Glomerular visceral epithelial cell (primary cell): Measurements from ENCODE around the gene OR2AE1.
"Not testable (repeated sequence)": the region's sequence is repeated elsewhere in the genome, so short reads cannot be mapped to it uniquely, and the experiment has no call there.

Experiments used
- DNase-seq: peaks from one replicate; pipeline ENCODE4 v3.0.0-alpha.2; 2016; ENCODE audit errors: extremely low spot score

Gene OR2AE1, protein sequence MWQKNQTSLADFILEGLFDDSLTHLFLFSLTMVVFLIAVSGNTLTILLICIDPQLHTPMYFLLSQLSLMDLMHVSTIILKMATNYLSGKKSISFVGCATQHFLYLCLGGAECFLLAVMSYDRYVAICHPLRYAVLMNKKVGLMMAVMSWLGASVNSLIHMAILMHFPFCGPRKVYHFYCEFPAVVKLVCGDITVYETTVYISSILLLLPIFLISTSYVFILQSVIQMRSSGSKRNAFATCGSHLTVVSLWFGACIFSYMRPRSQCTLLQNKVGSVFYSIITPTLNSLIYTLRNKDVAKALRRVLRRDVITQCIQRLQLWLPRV

DNA sequence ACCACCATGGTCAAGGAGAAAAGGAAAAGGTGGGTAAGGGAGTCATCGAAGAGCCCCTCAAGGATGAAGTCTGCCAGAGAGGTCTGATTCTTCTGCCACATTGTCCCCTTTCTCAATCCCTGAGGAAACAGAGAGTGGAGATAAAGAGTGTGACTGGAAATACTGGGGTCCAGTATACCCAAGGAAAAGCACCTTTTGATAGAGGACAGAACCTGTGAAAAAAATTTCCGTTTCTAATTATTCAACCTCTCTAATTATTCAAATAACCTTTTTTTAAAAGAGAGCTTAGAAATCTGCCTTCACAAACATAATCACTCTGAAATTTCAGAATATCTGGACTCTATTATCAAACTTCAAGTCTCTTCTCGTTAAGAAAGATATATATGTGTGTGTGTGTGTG is at the start of gene OR2AE1:
TSS of gene OR2AE1 (minus strand) at position 101 of the 400 bp plus-strand sequence. CDS start at position 101, 0 bp downstream.
- DNase-seq = no peak

DNA sequence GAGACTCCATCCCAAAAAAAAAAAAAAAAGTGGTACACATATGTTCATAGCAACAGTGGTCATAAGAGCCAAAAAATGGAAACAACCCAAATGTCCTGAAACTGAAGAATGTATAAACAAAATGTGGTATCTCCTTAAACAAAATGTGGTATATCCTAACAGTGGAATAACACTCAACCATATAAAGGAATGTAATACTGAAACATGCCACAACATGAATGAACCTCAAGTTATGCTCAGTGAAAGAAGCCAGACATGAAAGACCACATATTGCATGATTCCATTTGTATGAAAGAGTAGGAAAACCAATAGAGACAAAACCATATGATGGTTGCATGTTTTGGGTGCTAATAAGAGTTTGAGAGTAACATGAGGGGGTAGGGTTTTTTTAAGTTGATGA is 49.5 kb upstream of the OR2AE1 start:
- no peak for DNase-seq

DNA sequence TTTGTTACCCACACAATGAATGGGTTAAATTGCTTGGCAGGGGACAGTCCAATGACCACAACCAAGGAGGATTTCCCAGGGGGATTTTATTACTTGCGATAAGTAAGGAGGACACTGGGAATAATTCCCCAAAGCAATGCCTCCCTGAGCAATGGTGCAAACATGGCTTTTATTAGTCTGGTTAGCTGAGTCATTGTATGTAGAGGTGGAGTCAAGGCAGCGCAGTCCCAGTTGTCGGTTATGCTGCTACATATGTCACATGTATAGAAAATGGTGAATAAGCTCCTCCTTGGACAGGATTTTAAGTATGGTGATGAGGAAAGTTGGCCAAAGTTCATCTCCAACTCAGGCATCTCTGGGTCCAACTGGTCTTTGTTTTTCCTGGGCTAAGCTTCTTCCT is 46.4 kb upstream of the OR2AE1 start:
- no peak for DNase-seq

DNA sequence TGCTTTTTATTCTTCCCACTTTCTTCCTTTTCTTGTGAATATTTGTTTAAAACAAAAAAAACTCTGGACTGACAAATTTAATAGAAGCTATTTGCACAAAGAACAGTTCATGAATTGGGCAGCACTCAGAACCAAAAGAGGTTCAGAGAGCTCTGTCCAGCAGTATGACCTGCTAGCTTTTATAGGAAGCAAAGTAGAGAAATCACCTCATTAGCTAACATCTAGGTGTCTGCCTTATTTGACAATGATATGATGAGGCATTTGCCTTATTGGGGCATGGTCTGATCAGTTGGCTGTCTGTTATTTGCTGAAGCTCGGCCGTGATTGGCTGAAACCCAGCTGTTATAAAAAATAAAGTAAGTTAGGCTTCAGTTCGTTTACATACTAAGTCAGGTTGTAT is 43.3 kb upstream of the OR2AE1 start:
- no peak for DNase-seq

DNA sequence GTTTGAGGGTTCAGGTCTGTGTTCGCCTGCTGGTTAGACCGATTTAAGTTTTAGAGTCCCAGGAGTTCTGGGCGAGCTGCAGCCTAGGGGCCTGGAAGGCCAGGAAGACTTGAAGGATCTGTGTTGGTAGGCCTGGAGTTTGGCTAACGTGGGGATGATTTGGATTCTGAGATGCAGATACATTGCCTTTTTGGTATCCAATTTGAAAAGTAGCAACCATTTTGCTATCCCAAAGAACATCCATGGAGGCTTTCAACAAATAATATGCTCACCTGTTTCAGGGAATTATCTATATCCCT is 42.9 kb upstream of the OR2AE1 start:
- DNase-seq = no peak

DNA sequence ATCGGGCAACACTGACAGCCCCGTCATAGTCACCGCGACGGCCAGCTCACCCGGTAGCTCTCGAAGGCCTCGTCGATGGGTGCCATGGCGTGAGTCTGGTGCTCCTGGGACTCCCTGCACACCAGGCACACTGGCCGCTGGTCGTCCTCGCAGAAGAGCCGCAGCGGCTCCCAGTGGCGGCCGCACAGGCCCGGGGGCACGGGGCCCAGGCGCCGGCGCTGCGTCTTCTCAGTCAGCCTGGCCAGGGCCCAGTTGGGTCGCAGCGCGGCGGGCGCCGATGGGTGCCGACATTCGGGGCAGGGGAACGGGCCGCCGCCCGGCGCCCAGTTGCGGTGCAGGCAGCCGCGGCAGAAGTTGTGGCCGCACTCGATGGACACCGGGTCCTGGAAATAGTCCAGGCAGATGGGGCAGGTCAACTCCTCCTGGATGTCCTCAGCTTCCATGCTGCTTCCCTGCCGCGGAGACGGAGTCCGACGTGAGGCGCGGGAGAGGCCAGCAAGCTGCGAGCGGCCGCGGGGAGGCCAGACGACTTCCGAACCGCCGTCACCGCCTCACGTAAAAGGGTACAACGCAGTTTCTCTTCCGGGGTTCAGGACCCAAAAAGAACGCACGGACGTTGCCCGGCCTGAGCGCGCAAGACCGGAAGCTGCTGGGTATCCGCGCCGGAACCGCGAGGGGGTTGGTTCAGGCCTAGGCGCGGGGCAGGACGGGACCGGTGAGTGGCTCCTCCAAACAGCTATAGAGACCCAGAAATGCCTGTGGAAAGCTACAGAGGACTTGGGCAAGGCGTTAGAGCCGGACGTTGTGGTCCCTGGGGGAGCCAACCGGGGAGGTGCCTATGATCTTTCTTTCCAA is 42.4 kb upstream of the OR2AE1 start, which contains the start of gene TRIM4:
TSS of gene TRIM4 (minus strand) at position 572 of the 855 bp plus-strand sequence. CDS start at position 443, 129 bp downstream.
- DNase-seq = peak; percentile 81

DNA sequence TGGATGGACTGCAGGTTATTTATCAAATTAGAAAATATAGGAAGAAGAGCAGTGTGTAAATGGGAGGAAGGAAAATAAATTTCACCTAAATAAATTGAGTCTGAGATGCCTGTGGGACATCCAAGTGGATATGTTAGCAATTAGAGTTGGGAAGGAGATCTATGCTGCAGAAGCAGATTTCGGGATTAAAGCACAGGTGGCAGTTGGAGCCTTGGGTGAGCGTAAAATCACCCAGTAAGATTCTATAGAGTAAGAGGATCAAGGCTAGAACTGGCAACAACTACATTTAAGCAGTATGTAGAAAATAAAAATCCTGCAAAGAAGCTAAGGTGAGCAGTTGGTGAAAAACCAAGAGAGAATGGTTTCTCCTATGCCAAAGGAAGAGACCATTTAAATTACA is 34.1 kb upstream of the OR2AE1 start:
- no peak for DNase-seq

DNA sequence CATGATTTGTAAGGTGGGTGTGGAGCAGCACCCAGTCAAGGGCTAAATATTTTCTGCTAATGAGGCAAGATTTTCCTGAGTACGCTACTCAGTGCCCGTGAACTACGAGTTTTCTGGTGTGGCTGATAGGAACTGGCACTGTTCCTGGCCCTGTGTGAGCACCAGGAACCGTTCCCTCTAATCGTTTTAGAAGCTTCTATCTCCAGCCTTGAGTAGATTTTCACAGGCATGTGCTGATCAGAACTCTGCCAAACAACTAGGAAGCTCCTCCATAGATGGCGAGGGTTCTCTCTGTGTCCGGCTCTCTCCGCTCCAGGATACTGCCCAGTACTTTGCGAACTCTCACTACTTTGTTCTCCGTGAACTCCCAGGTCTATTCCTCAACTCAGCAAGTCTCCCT is 24.7 kb upstream of the OR2AE1 start:
- DNase-seq = no peak

DNA sequence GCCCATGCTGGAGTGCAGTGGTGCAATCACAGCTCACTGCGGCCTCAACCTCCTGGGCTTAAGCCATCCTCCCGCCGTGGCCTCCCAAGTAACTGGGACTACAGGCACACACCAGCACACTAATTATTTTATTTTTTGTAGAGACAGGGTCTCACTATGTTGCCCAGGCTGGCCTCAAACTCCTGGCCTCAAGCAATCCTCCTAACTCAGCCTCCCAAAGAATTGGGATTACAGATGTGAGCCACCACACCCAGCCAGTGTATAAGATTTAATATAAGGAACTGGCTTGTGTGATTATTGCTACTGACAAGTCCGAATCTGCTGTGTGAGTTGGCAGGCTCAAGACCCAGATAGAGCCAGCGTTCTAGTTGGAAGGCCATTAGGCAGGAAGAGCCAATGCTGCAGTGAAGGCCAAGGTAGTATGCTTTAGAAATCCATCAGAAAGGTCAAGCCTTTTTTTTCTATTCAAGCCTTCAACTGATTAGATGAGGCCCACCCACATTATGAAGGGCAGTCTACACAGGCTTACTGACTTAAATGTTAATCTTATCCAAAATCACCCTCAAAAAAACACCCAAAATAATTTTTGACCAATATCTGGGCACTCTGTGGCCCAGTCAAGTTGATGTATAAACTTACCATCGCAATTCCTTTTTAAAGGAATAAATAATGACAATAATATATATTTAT is 23.1 kb upstream of the OR2AE1 start:
- no peak for DNase-seq

DNA sequence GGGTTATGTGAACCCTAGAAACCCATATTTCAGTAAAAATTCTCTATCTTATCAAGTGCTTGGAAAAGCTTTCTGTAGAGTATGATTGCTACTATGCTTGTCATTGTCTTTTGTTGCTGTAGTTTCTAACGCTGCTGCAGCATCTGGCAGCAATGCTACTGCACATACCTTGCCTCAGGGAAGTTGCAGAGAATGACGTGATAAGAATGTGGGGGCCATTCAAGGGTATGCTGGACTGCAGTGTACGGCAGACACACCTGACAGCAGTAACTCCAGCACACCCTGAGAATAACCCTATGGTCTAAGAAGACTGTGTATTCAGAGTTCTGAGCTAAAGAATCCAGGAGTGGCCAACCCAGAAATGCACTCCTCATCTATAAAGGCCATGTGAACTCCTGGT is 22.0 kb upstream of the OR2AE1 start:
- DNase-seq = no peak

DNA sequence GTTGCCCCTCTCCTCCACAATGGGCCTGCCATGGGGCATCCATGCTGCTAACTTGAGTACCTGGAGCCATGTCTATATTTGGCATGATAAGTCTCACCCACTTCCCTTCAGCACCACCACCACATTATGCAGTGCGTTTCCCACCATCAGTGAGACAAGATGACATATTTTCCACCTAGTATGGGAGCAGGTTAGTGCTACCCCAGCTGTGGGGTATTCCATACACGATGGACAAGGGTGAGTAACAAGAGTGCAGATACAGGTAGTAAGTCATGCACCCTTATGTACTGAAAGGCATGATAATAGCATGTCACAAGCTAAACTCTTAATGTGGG is 21.2 kb upstream of the OR2AE1 start:
- no peak for DNase-seq

DNA sequence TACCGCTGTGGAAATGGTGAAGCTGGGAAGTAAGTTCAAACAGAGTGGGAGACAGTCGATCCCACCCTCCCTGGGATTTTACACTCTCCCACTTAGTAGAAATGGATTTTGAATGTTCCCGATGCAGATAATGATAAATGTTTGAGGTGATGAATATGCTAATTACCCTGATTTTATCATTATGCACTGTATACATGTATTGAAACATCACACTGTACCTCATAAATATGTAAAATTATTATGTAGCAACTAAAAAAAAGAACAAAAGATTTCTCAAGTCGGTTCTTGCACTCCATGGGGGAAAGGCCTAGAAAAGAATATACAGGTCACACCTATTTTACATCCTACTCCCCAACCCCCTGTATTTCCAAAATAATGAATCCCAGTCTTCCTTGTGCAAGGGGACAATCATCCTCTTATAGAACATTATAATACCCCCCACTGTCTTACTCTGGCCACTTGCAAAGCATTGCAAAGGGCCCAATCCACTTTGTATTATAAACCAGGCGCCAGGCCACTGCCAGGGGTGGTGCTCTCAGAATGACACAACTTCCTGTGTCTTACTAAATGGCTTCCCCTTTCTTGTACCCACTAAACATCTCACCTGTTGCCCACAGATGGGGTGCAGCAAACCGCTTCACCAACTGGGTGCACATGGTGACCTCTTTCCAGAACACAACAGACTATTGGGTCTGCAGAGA is 20.6 kb upstream of the OR2AE1 start:
- DNase-seq = no peak

DNA sequence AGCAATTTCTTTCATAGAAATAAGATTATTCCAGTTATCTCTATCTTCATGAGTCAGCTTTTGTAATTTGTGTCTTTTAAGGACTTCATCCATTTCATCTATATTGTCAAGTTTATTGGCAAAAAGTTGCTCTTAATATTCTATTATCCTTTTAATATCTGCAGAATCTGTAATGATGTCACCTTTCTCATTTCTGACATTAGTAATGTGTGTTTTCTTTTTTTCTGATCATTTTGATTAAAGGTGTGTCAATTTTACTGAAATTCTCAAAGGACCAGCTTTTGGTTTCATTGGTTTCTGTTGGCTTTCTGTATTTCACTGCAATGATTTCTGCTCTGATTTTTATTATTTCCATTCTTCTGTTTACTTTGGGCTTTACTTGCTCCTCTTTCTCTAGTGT is 17.9 kb upstream of the OR2AE1 start:
- DNase-seq = no peak

DNA sequence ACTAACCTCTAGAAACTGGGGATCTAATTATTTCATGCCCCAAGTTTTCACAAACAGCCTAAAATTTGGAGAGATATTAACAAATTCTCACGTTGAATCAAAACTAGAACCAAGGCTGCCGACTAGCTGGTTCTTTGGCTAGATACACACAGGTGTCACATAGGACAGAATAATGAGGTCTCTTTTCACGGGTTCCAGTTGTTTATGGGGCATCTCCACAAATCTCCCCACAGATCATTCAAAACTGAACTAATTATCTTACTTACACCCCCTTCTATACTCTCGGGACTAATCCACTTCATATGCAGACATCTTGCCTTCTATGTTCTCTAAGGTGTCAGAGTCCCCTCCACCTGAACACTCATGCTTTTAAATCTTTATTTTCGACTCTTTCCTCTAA is 16.4 kb upstream of the OR2AE1 start:
- no peak for DNase-seq

DNA sequence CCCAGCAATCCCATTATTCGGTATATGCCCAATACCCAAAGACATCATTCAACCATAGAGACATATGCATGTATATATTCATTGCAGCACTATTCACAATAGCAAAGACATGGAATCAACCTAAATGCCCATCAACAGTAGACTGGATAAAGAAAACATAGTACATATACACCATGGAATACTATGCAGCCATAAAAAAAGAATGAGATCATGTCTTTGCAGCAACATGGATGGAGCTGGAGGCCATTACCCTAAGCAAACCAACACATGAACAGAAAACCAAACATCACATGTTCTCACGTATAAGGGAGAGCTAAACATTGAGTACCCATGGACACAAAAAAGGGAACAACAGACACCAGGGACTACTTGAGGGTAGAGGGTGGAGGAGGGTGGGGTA is 13.5 kb upstream of the OR2AE1 start:
- DNase-seq = not testable (repeated sequence)

DNA sequence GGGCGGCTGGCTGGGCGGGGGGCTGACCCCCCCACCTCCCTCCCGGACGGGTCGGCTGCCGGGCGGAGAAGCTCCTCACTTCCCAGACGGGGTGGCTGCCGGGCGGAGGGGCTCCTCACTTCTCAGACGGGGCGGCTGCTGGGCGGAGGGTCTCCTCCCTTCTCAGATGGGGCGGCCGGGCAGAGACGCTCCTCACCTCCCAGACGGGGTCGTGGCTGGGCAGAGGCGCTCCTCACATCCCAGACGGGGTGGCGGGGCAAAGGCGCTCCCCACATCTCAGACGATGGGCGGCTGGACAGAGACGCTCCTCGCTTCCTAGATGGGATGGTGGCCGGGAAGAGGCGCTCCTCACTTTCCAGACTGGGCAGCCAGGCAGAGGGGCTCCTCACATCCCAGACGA is 11.5 kb upstream of the OR2AE1 start:
- not testable (repeated sequence) for DNase-seq

DNA sequence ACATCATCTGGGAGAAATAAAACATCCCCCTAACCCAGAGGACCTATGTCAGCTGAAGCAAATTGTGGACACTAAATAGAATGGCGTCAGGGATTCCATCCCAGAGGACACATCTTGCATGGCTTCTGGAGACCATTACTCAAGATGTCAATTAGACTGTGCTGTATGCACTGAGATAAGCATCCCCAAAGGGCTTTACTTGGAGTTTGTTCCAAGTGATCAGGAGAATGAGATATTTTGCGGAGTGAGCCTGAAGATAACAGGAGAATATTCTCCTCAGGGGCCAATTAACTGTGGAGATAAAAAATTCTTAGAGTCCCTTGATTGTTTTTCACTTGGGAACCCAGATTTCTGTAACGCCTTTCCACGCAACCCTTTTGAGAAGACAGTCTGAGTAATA is 4.5 kb upstream of the OR2AE1 start:
- DNase-seq = no peak

DNA sequence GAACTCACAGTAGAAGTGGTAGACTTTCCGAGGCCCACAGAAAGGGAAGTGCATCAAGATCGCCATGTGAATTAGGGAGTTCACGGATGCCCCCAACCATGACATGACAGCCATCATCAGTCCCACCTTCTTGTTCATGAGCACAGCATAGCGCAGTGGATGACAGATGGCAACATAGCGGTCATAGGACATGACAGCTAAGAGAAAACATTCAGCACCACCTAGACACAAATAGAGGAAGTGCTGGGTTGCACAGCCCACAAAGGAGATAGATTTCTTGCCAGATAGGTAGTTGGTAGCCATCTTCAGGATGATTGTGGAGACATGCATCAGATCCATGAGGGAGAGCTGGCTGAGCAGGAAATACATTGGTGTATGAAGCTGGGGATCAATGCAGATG is 342 bp downstream of the OR2AE1 start:
- DNase-seq = no peak

DNA sequence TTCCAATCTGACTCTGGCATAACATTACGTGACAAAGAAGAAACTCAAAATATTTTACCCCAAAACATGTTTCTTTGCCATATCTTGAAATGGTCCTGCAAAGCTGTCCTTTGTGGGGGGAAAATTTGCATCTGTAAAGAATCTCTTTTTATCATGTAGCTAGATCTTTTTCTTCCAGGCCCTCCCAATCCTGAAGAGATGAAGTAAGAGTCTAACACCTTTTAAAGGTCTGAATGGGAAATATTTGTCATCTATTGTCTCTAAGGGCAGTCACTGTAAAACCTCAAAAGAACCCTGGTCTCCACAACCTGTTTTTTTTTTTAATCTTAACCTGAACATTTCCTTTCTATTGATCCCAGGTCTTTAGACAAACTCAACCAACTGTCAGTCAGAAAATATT is 8.6 kb downstream of the OR2AE1 start:
- no peak for DNase-seq

DNA sequence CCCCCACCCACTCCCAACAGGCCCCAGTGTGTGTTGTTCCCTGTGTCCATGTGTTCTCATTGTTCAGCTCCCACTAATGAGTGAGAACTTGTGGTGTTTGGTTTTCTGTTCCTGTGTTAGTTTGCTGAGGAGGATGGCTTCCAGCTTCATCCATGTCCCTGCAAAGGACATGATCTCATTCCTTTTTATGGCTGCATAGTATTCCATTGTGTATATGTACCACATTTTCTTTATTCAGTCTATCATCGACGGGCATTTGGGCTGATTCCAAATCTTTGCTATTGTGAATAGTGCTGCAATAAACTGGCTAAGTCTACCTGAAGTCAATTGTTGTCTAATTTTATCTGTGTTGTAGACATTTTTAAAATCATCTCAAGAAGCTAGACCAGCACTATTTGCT is 9.4 kb downstream of the OR2AE1 start:
- not testable (repeated sequence) for DNase-seq

DNA sequence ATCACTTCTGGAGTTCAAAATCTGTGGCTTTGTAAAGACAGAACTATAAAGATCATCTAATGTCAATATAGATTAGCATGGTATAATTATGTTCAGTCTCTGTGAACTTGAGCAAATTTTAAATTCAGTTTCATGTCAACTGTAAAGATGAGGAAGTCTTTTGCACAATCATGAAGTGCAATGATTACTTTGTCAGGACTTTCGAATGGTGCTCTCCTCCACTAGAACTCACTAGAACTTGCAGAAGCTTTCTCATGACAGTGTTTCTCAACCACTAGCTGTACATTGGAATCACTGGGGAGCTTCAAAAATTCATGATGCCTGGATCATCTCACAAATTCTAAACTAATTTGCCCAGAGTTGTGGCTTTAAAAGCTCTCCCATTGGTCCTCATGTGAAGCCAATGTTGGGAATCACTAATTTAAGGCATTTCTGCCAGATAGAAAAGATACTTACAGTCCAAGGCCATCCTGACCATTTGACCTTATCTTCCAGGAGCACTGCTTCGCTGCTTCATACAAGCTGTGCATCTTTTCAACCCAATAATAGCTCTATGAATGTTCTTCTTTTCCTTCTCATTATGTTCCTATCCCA is 12.9 kb downstream of the OR2AE1 start:
- DNase-seq = no peak
